HG02588 (cell line): Measurements from ENCODE around the gene PIEZO1.
"Not testable (repeated sequence)": the region's sequence is repeated elsewhere in the genome, so short reads cannot be mapped to it uniquely, and the experiment has no call there.

Experiments used
- ATAC-seq: cut with Tn5 transposase; IDR thresholded peaks from one replicate; pipeline ENCODE4 v1.9.1; 2021; ENCODE audit warnings: mild to moderate bottlenecking, moderate library complexity; ENCODE audit not compliant: unreplicated experiment

The PIEZO1 gene, protein sequence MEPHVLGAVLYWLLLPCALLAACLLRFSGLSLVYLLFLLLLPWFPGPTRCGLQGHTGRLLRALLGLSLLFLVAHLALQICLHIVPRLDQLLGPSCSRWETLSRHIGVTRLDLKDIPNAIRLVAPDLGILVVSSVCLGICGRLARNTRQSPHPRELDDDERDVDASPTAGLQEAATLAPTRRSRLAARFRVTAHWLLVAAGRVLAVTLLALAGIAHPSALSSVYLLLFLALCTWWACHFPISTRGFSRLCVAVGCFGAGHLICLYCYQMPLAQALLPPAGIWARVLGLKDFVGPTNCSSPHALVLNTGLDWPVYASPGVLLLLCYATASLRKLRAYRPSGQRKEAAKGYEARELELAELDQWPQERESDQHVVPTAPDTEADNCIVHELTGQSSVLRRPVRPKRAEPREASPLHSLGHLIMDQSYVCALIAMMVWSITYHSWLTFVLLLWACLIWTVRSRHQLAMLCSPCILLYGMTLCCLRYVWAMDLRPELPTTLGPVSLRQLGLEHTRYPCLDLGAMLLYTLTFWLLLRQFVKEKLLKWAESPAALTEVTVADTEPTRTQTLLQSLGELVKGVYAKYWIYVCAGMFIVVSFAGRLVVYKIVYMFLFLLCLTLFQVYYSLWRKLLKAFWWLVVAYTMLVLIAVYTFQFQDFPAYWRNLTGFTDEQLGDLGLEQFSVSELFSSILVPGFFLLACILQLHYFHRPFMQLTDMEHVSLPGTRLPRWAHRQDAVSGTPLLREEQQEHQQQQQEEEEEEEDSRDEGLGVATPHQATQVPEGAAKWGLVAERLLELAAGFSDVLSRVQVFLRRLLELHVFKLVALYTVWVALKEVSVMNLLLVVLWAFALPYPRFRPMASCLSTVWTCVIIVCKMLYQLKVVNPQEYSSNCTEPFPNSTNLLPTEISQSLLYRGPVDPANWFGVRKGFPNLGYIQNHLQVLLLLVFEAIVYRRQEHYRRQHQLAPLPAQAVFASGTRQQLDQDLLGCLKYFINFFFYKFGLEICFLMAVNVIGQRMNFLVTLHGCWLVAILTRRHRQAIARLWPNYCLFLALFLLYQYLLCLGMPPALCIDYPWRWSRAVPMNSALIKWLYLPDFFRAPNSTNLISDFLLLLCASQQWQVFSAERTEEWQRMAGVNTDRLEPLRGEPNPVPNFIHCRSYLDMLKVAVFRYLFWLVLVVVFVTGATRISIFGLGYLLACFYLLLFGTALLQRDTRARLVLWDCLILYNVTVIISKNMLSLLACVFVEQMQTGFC (N-terminal part only)

DNA sequence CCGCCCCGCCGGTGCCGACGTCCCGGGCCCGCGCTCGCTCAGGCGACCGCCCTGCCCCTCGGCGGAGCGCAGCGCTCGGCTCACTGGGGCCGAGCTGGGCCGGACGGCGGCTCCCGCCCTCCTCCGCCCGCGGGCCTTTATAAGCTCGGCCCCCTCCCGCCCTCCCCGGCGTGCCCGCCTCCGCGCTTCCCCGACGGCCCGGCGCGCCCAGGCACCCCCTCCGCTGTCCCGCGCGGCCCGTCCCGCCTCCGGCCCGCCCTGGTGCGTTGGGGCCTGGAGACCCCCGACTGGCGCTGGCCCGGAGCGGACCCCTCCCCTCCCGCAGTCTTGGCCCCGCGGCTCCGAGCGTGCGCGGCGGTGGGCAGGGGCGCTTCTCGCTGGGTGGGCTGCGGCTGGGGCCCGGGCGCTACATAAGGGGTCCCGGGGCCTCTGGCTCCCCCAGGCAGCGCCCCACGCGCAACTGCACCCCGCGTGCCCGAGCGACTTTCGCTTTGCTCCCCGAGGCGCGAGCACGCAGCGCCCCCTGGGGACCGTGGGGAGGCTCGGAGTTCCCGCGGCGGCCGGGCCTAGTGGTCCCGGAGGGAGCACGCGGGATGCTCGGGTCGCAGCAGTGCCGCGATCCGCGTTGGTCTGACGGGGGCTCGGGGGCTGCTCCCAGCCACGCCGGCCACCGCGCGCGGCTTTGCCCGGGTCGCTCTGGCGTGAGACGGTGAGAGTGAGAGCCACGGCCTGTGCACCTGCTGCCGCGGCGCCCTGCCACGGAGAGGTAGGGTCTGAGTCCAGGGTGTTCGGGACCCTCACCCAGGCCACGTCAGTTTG lies at the start of gene PIEZO1:
Gene PIEZO1 (minus strand): TSS at position 115 of the 819 bp plus-strand sequence. CDS start 256 bp downstream, outside the sequence.
- no peak for ATAC-seq

DNA sequence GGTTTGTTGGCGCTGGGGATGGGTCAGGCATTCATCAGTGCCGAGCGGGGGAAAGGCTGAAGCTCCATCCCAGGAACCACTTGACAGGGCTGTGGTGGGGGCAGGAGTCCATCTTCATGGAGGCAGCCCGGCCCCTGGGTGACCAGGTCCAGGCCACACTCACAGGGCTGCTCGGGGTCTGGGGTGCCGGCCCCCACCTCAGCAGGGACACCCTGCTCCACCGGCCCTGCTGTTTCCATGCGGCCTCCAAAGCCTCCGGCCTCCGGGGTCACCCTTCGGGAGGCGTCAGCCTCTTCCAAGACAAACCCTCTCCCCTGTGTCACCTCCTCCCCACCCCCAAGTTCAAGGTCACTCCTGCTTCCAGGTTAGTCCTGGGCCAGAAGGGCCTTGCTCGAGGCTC lies 49.6 kb upstream of the PIEZO1 start:
- ATAC-seq: no peak

DNA sequence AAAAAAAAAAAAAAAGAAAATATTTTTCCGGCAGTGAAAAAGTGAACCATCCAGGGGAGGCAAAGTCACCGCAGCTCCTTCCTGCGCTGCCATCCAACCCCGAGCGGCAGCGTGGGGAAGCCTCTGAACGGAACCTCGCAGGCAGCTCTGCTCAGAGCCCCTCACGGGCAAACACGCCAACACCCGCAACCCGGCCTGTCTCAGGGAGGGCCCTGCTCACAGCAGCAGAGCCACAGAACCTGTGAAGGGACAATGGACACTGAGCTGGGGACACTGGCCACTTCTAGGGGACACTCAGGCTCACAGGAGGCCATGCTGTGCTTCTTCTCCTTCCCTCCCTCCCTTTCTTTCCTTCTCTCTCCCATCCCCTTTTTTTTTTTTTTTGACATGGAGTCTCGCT lies 48.1 kb upstream of the PIEZO1 start:
- ATAC-seq: no peak

DNA sequence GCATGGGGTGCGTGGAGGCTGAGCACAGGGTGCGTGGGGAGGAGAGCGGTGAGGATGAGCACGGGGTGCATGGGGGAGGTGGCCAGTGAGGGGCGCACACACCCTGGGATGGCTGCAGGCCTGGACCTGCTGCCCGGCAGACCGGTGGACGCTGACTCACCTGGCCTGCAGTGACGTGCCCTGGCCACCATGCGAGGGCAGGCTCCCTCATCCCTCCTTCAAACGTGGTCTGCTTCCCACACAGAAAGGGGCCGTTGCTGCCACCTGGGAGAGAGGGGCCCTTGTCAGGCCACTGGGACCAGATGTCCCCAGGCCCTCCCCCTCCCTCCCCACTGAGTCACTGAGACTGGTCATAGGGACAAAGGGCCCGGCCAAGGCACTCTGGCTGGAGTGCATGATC lies 46.8 kb upstream of the PIEZO1 start:
- ATAC-seq: no peak

DNA sequence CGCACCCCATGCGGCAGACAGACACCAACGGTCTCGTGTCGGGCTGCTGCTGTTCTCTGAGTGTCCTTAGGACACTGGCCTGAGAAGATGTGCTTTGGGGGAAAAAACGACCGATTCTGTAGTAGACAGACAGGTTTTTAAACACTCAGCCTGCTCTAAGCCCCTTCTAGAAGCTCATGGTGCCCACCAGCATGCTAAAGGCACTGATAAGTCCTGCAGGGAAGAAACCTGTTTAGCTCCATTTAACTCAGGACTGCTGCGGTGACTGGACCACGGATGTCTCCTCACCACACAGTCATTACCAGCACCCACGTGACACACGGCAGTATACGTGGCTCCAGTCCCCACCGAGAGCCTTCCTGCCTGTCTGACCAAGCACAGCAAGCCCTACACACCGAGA lies 45.8 kb upstream of the PIEZO1 start:
- ATAC-seq: no peak

DNA sequence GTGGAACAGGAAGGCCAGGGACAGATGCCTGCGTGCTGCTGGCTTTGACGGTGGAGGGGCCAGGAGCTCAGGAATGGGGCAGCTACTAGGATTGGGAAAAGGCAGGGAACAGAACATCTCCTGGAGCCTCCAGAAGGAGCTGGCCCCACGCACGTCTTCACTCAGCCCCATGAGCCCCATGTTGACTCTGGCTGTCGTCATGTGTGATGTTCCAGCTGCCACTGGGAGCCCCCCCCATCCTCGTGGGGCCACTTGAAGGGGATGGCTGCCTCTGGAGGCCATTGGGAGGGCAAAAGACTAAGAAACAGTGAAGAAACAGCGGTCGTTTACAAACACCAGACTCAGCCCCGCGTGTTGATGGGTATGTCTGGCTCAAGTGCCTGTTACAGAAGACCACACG lies 45.2 kb upstream of the PIEZO1 start:
- no peak for ATAC-seq

DNA sequence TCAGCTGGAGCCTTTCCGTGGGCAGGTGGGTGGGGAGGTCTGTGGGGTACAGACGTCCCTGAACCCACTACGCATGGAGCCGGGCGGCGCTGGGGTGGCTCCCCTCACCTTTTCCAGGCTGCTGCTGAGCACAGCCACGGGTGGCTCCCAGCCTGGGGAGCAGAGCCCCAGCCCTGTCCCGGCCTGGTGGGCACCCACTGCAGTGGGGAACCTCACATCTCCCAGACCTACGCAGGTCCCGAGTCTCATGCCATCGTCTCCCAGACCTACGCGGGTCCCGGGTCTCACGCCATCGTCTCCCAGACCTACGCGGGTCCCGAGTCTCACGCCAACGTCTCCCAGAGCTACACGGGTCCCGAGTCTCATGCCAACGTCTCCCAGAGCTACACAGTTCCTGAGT lies 43.7 kb upstream of the PIEZO1 start:
- no peak for ATAC-seq

DNA sequence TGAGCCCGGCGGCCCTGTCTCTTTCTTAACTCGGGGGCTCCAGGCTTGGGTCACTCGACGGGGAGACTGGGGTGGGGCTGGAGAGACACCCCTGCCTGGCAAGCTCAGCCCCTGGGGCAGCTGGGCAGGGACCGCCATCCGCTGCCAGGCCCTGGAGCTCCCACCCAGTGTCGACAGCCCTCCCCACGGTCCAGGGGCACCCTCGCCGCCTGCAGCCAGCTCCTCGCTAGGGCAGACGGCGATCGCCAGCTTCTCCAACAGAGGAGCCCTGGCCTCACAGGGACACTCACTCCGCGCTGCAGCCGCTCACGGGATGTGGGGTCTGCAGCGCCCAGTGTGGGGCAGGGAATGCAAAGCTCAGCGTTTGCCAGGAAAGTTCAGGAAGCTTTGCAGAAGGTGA lies 42.7 kb upstream of the PIEZO1 start:
- no peak for ATAC-seq

DNA sequence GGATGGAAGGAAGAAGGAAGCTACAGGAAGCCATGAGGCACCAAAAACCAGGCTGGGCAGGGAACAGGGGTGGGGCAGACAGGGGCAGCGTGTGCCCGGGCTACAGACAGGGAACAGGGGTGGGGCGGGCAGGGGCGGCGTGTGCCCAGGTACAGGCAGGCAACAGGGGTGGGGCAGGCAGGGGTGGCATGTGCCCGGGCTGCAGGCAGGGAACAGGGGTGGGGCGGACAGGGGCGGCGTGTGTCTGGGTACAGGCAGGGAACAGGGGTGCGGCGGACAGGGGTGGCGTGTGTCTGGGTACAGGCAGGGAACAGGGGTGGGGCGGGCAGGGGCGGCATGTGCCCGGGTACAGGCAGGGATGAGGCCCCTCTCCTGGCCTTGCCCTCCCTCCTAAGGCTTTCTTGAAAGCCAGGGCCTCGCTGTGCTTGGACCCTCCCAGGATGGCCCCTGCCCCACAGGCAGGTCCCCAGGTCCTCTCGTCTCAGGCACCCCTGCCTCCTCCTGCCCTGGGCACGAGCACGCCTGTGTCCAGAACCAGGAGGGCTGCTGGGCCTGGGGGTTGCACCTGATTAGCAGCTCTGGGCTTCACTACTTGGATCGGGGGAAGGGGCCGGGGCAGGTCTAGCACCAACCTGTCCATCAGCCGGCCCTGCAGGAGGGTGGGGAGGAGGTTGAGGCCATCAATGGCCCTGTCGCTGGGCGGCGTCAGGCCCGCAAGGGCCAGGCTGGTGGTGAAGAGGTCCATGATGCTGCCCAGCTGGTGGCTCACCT lies 41.2 kb upstream of the PIEZO1 start:
- no peak for ATAC-seq

DNA sequence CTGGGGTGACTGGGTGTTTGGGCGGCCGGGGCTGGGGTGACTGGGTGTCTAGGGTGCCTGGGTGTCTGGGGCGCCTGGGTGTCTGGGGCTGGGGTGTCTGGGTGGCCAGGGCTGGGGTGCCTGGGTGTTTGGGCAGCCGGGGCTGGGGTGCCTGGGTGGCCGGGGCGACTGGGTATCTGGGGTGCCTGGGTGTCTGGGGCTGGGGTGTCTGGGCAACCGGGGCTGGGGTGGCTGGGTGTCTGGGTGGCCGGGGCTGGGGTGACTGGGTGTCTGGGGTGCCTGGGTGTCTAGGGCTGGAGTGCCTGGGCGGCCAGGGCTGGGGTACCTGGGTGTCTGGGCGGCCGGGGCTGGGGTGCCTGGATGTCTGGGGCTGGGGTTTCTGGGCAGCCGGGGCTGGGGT lies 40.1 kb upstream of the PIEZO1 start:
- ATAC-seq: no peak

DNA sequence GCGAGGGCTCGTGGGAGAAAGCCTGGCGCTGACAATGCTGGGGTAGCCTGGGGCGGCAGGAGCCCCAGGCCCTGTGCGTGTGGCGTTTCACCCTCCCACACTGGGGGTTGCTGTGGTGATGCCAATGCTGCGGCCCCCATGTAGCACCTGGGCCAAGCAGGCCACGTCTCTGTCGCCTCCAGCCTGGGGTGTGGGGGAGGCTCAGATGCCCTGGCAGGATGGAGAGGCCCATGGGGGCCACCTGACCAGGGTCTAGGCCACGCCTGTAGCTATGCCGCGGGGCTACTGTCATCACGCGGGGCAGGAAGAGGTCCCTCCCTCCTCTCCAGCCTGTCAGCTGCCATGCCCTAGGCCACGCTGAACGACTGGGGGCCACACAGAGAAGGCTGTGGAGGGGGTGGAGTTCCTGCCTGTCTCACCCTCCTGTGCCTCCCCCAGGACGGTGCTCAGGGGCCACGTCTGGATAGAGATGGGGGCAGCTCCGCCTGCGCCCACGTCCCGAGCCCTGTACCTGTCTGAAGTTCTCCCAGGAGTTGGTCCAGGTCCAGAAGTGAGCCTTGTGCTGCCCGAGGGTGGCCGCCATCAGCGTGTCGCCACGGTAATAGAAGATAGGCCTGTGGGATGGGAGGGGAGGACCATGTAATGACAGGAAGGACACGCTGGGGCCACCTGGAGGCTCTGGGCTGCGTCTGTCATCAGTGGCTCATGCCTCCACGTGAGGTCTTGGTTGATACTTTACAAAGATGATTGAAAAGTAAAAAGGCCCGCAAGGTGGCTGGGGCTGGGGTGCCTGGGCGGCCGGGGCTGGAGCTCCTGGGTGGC lies 39.4 kb upstream of the PIEZO1 start:
- ATAC-seq: no peak

DNA sequence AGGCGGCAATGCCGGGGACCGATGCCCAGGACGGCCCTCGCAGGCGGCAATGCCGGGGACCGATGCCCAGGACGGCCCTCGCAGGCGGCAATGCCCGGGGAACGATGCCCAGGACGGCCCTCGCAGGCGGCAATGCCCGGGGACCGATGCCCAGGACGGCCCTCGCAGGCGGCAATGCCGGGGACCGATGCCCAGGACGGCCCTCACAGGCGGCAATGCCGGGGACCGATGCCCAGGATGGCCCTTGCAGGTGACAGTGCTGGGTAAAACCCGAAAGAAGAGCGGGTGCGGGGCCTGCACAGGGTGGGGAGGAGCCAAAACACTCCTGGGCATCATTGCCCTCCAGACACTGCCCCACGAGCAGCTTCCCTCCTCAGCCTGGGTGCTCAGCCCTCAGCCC lies 38.6 kb upstream of the PIEZO1 start:
- ATAC-seq: not testable (repeated sequence)

DNA sequence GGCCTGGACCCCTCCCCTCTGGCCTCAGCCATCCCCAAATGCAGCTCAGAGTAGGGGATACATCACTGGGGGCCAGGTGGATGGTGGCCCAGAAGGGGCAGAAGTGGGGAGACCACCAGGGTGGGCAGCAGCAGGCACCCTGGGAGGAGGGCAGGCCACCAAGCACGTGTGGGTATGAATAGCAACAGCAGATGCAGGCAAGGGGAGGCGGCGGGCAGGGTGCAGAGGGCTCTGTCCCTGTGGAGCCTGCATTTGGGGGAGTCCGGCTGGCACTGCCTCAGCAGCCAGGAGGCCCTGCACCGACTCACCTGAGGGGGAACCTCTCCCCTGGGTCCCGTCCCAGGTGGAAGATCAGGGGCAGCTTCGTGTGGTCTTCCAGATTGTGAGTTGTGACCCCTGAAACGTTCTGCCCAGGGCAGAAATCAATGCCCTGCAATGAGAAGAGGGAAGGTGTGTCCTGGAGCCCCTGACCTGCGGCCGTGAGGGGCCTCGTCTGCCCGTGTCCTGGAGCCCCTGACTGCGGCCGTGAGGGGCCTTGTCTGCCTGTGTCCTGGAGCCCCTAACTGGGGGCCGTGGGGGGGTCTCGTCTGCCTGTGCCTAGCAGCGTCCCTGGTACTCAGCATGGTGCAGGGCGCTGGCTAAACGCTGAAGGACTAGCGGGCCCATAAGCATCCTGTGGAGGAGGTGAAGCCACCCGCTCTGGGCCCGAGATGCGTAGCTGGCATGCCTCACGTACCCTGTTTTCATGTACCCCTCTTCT lies 37.4 kb upstream of the PIEZO1 start:
- ATAC-seq: no peak

DNA sequence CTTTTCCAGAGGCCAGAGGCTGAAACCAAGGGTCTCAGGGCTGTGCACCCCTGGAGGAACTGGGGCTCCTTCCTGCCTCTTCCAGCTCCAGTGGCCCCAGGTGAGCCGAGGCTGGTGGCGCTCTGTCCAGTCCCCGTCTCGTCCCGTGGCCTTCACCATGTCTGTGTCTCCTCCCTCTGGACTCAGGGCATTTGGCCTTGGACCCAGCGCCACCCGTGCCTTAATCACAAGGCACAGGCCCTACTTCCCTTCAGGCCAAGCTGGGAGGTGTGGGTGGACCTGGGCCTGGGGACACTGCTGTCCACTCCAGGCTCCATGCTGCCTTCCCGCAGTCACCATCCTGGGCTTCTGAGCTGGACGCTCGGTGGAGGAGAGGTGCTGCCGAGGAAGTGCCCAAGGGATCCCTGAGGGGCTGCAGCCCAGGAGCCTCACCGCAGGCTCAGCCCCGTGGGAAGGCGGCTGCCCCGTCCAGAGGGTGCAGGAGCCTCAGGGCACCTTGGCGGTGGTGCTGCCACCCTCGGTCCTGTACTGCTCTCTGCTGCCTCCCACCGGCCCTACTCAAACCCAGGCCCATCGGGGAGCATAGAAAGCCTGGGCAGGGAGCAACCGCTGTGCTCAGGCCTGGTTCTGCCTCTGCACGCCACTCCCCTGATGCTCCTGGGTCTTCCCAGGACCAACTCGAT lies 36.3 kb upstream of the PIEZO1 start:
- no peak for ATAC-seq

DNA sequence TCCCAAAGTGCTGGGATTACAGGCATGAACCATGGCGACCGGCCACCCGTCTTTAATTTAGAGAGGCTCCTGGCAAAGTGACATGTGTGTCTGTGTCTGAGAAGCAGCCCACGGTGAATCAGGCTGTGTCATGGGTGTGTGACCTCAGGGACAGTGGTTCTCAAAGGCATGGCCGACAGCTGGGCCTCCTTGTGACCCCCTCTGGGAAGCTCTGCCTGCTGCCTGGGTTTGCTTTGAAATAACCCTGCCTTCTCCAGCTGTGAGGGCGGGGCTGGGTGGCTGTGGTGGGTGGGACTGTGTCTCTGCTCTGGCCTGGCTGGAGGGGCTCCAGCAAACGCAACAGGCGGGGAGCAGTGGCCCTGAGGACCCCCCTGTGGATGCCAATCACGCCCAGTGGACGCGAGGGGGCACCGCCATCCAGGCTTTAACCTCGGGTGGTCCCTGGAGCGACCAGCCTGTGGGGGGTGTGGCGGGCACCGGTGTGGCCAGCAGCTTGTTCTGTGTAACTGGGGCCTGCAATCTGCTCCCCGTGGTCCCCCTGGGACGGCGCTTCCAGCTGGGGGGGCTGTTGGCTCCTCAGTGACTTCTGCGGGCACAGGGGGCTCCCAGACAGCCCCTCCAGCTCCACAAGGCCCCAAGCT lies 35.5 kb upstream of the PIEZO1 start:
- no peak for ATAC-seq

DNA sequence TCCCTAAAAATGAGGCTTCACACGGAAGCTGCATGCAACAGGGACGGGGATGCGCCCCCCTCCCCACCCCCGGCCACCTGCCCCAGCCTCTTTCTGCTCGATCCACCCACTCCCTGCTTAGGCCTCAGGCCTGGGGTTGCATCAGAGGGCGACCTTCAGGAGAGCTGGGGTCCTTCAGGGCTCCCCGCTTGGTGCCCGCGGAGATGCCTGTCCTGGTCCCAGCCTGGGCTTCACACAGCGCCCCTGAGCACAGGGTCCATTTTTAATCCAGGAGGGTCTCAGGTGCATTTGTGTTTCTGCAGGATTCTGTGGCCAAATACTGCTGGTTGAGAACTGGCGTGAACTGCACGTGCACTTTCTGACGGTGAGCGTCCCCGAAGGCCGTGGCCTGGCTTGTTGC lies 34.1 kb upstream of the PIEZO1 start:
- ATAC-seq: no peak

DNA sequence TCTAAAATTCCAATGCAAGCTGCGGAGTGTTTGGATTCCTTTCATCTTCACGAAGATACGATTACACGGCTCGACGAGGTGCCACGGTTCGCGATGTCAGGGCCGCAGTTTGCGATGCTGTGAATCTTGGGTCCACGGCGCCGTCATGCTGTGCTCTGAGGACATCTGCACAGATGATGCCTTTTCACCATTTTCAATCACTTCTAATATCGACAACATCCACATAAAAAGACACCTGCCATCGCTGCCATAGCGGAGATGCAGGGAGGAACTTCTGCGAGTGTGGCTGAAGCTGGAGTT lies 33.5 kb upstream of the PIEZO1 start:
- no peak for ATAC-seq
